ENCODE data around the gene MAN1C1.

MAN1C1 gene

GRCh38 chr1:25685211-25685750 is 68.7 kb downstream of the MAN1C1 start:
- no peaks in the 10 kb centered on the region for H3K27me3 ChIP-seq
- TF ChIP-seq CTCF (IDR thresholded peaks at IDR 0.05) = no peak
- H3K9me3 ChIP-seq = no peaks in the 10 kb centered on the region
- H3K4me1 ChIP-seq (ENCODE audit: control insufficient read depth in 1 of 2, insufficient read depth in 1 of 2, low read depth in 1 of 2, low read length in 1 of 2) = no peaks in the 10 kb centered on the region
- H3K27ac ChIP-seq = no peak overlapping the region
- no peaks in the 10 kb centered on the region for H3K36me3 ChIP-seq
- H3K4me3 ChIP-seq (ENCODE audit: low read depth in 1 of 2, low read length in 1 of 2) = no peak overlapping the region

- no peaks in the 10 kb centered on the region for H3K9me3 ChIP-seq
These were observed 69.5 kb downstream of the MAN1C1 start for GRCh38 chr1:25685938-25686665.

GRCh38 chr1:25687221-25688017 is 70.8 kb downstream of the MAN1C1 start:
- Histone ChIP-seq H3K27ac (no peak overlapping the region), H3K4me3 (ENCODE audit: low read depth in 1 of 2, low read length in 1 of 2) (no peak overlapping the region), H3K9me3 (no peaks in the 10 kb centered on the region), H3K27me3 (no peaks in the 10 kb centered on the region), H3K36me3 (no peaks in the 10 kb centered on the region), H3K4me1 (ENCODE audit: control insufficient read depth in 1 of 2, insufficient read depth in 1 of 2, low read depth in 1 of 2, low read length in 1 of 2) (no peaks in the 10 kb centered on the region)
- no peak for TF ChIP-seq CTCF (IDR thresholded peaks at IDR 0.05)

More at GRCh38 chr1:25685938-25686665, 69.5 kb downstream of the MAN1C1 start:
- no peak overlapping the region for H3K27ac ChIP-seq
- no peaks in the 10 kb centered on the region for H3K27me3 ChIP-seq
- no peaks in the 10 kb centered on the region for H3K36me3 ChIP-seq
- H3K4me1 ChIP-seq (ENCODE audit: control insufficient read depth in 1 of 2, insufficient read depth in 1 of 2, low read depth in 1 of 2, low read length in 1 of 2) = no peaks in the 10 kb centered on the region
- no peak for TF ChIP-seq CTCF (IDR thresholded peaks at IDR 0.05)
- H3K4me3 ChIP-seq (ENCODE audit: low read depth in 1 of 2, low read length in 1 of 2) = no peak overlapping the region

GRCh38 chr1:25688390-25689119 is 72.0 kb downstream of the MAN1C1 start:
- no peaks in the 10 kb centered on the region for H3K4me1 ChIP-seq (ENCODE audit: control insufficient read depth in 1 of 2, insufficient read depth in 1 of 2, low read depth in 1 of 2, low read length in 1 of 2)
- no peak overlapping the region for H3K4me3 ChIP-seq (ENCODE audit: low read depth in 1 of 2, low read length in 1 of 2)
- no peak overlapping the region for H3K27ac ChIP-seq
- H3K9me3 ChIP-seq = no peaks in the 10 kb centered on the region
- no peaks in the 10 kb centered on the region for H3K27me3 ChIP-seq
- no peak for TF ChIP-seq CTCF (IDR thresholded peaks at IDR 0.05)
- H3K36me3 ChIP-seq = no peaks in the 10 kb centered on the region

GRCh38 chr1:25689686-25690381 is 73.2 kb downstream of the MAN1C1 start:
- TF ChIP-seq CTCF (IDR thresholded peaks at IDR 0.05) = no peak
- no peak overlapping the region for H3K4me3 ChIP-seq (ENCODE audit: low read depth in 1 of 2, low read length in 1 of 2)
- no peaks in the 10 kb centered on the region for H3K9me3 ChIP-seq
- H3K27ac ChIP-seq = no peak overlapping the region
- H3K27me3 ChIP-seq = no peaks in the 10 kb centered on the region
- no peaks in the 10 kb centered on the region for H3K36me3 ChIP-seq
- no peaks in the 10 kb centered on the region for H3K4me1 ChIP-seq (ENCODE audit: control insufficient read depth in 1 of 2, insufficient read depth in 1 of 2, low read depth in 1 of 2, low read length in 1 of 2)
